ENCODE results near the gene VAV3. TPM values are rescaled to one million over a fixed set of nuclear protein-coding genes. Genes with fewer than 3 reads are reported as not detected.

VAV3 gene
- total RNA-seq, 1 donor from 2014 or later, result 2.9 TPM

GRCh38 chr1:107788206-107789202 is 176.5 kb downstream of the VAV3 start:
- H3K36me3 Mint-ChIP-seq (ENCODE audit: low read depth), result no peaks in the 10 kb centered on the region
- H3K9me3 Mint-ChIP-seq, result no peaks in the 10 kb centered on the region
- H3K27ac Mint-ChIP-seq (ENCODE audit: unreplicated experiment), result no peak overlapping the region
- H3K4me3 Mint-ChIP-seq, result no peak overlapping the region
- H3K4me1 Mint-ChIP-seq, result no peaks in the 10 kb centered on the region
- no peak for DNase-seq (ENCODE audit: low read depth, low spot score)
- no peak for TF ChIP-seq CTCF (conservative IDR thresholded peaks at IDR 0.05)
- peaks cover 2% of the 10 kb centered on the region for H3K27me3 Mint-ChIP-seq (ENCODE audit: low read depth)

GRCh38 chr1:107787299-107787698 is 177.7 kb downstream of the VAV3 start:
- Mint-ChIP-seq H3K27me3 (ENCODE audit: low read depth) (peaks cover 2% of the 10 kb centered on the region), H3K9me3 (no peaks in the 10 kb centered on the region), H3K27ac (ENCODE audit: unreplicated experiment) (no peak overlapping the region), H3K36me3 (ENCODE audit: low read depth) (no peaks in the 10 kb centered on the region), H3K4me3 (no peak overlapping the region), H3K4me1 (no peaks in the 10 kb centered on the region)
- no peak for DNase-seq (ENCODE audit: low read depth, low spot score)
- peak; percentile 15 for TF ChIP-seq CTCF (conservative IDR thresholded peaks at IDR 0.05)

GRCh38 chr1:107786203-107786845 is 178.7 kb downstream of the VAV3 start:
- H3K9me3 Mint-ChIP-seq, result no peaks in the 10 kb centered on the region
- no peak overlapping the region for H3K27ac Mint-ChIP-seq (ENCODE audit: unreplicated experiment)
- no peak for TF ChIP-seq CTCF (conservative IDR thresholded peaks at IDR 0.05)

GRCh38 chr1:107785496-107786202 is 179.3 kb downstream of the VAV3 start:
- no peak overlapping the region for H3K27ac Mint-ChIP-seq (ENCODE audit: unreplicated experiment)
- no peaks in the 10 kb centered on the region for H3K9me3 Mint-ChIP-seq
- peaks cover 2% of the 10 kb centered on the region for H3K27me3 Mint-ChIP-seq (ENCODE audit: low read depth)
- DNase-seq (ENCODE audit: low read depth, low spot score), result no peak
- TF ChIP-seq CTCF (conservative IDR thresholded peaks at IDR 0.05), result no peak
- H3K4me3 Mint-ChIP-seq, result no peak overlapping the region
- H3K36me3 Mint-ChIP-seq (ENCODE audit: low read depth), result no peaks in the 10 kb centered on the region
- no peaks in the 10 kb centered on the region for H3K4me1 Mint-ChIP-seq

More at GRCh38 chr1:107786203-107786845, 178.7 kb downstream of the VAV3 start:
- Mint-ChIP-seq H3K36me3 (ENCODE audit: low read depth) (no peaks in the 10 kb centered on the region), H3K4me3 (no peak overlapping the region), H3K4me1 (no peaks in the 10 kb centered on the region), H3K27me3 (ENCODE audit: low read depth) (peaks cover 2% of the 10 kb centered on the region)
- no peak for DNase-seq (ENCODE audit: low read depth, low spot score)

GRCh38 chr1:107782217-107782845 is 182.6 kb downstream of the VAV3 start:
- Mint-ChIP-seq H3K27me3 (ENCODE audit: low read depth) (peaks cover 2% of the 10 kb centered on the region), H3K9me3 (no peaks in the 10 kb centered on the region), H3K36me3 (ENCODE audit: low read depth) (no peaks in the 10 kb centered on the region), H3K4me3 (no peak overlapping the region), H3K4me1 (no peaks in the 10 kb centered on the region), H3K27ac (ENCODE audit: unreplicated experiment) (no peak overlapping the region)
- DNase-seq (ENCODE audit: low read depth, low spot score), result peak; percentile 57
- peak; percentile 91 for TF ChIP-seq CTCF (conservative IDR thresholded peaks at IDR 0.05)
